Superior temporal gyrus (tissue), 1 donor: Measurements from ENCODE around the gene WDR33.
"Not testable (repeated sequence)": the region's sequence is repeated elsewhere in the genome, so short reads cannot be mapped to it uniquely, and the experiment has no call there.

ENCODE experiments used
- DNase-seq: peaks from one replicate; pipeline ENCODE4 v3.0.0-alpha.2; 2016; ENCODE audit errors: extremely low spot score

The WDR33 gene

DNA sequence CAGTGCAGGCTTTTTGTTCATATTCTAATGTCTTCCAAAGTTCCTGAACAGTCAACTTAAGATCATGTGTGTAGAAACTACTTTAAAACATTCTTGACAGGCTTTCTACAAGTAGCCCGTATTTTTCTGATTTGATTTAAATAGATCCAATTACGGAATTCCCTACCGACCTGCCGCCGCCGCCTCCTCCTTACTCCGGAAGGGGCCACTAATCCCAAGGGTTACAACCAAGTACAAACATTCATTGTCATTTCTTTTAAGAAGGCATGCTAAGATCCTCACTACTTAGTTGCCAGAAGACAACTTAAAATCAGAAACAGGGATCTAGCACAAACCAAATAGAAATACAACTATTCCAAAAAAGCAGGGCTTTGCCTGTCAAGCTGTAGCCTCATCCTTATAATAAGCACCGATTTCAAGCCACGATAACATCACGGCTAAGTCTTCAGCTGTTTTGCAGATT is 784 bp downstream of the WDR33 start:
- peak; percentile 11 for DNase-seq

DNA sequence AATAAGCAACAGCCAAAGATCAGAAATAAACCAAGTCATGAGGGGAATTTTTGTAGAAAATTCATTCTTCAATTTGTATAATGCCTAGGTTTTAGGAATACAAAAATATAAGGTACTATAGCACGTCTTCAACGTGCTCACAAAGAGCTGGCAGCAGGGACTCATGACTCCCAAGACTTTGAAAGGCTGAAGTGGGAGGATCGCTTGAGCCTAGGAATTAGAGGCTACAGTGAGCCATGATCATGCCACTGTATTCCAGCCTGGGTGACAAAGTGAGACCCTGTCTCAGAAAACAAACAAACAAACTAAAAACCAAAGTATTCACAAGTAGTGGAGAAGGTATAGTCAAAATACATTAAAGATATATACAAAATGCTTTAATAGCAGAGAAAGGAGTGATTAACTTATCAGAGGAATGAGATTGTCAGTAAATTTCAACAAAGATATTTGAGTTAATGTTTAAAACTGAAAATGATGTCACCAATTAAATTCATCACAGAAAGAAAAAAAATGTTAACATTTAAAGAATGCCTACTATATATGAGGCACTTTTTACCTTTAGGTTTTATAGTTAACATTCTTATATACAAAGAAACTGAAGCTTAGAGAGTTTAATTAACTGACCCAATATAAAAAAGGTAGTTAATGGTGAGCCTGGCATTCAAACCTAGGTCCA is 3.2 kb downstream of the WDR33 start:
- DNase-seq = no peak

- DNase-seq = not testable (repeated sequence)
Measured at GRCh38 chr2:127806860-127807259, 4.1 kb downstream of the WDR33 start.

- no peak for DNase-seq
Measured at GRCh38 chr2:127805491-127805890, 5.5 kb downstream of the WDR33 start.

- no peak for DNase-seq
Measured at GRCh38 chr2:127799926-127800325, 11.0 kb downstream of the WDR33 start.

- DNase-seq = no peak
Measured at GRCh38 chr2:127796389-127796788, 14.6 kb downstream of the WDR33 start.

DNA sequence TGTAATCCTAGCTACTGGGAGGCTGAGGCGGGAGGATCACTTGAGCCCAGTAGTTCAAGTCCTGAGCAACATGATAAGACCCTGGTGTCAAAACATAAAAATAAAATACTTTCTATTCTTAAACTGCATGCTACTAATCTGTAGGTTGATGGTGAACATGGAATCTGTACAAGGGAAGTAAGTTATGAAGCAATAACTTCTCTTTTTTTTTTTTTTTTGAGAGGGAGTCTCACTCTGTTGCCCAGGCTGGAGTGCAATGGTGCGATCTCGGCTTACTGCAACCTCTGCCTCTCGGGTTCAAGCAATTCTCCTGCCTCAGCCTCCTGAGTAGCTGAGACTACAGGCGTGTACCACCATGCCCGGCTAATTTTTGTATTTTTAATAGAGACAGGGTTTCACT is 16.1 kb downstream of the WDR33 start:
- DNase-seq = not testable (repeated sequence)

- DNase-seq = no peak
Measured at GRCh38 chr2:127792805-127793204, 18.2 kb downstream of the WDR33 start.

GRCh38 chr2:127790694-127791529 is 20.1 kb downstream of the WDR33 start:
- no peak for DNase-seq

DNA sequence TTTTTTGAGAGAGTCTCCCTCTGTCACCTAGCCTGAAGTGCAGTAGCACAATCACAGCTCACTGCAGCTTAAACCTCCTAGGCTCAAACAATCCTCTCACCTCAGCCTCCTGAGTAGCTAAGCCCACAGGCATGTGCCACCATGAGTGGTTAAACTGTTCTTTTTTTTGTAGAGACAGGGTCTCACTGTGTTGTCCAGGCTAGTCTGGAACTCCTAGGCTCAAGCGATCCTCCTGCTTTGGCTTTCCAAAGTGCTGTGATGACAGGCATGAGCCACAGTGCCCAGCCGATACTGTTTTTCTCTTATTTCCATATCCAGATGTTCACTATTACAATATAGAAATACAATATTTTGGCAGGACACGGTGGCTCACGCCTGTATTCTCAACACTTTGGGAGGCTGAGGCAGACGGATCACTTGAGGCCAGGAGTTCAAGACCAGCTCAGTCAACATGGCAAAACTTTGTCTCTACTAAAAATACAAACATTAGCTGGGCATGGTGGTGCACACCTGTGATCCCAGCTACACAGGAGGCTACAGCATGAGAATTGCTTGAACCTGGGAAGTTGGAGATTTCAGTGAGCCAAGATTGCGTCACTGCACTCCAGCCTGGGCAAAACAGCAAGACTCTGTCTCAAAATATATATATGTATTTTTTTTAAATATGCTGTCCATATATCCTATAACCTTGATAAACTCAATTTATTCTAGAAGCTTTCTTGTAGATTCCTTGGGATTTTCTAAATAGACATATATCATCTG is 24.7 kb downstream of the WDR33 start:
- no peak for DNase-seq

GRCh38 chr2:127784965-127785518 is 25.9 kb downstream of the WDR33 start:
- no peak for DNase-seq

GRCh38 chr2:127783101-127783500 is 27.9 kb downstream of the WDR33 start:
- no peak for DNase-seq

GRCh38 chr2:127778850-127779249 is 32.1 kb downstream of the WDR33 start:
- no peak for DNase-seq

GRCh38 chr2:127778447-127778846 is 32.5 kb downstream of the WDR33 start:
- DNase-seq = no peak

GRCh38 chr2:127776122-127776780 is 34.7 kb downstream of the WDR33 start:
- DNase-seq = no peak

- no peak for DNase-seq
Measured at GRCh38 chr2:127771756-127772155, 39.2 kb downstream of the WDR33 start.

GRCh38 chr2:127770973-127771735 is 39.8 kb downstream of the WDR33 start:
- DNase-seq = no peak

GRCh38 chr2:127770534-127770933 is 40.4 kb downstream of the WDR33 start:
- not testable (repeated sequence) for DNase-seq

DNA sequence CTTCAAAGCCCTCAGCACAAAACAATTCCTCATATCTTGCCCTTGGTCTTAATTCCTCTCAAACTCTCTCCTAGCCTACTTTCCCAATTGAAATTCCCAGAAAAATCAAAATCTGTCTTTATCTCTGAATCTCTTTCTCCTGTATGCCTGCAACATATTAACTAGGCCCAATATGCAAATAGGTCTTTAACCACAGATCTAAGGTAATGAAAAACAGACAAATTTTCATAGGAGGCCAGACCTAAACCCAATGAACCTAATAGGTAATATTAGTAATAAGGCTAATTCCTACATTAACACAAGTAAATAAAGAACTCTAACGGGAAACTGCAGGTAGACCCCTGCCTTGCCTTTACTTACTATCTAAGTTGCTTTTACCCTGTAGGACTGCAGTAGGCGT is 41.4 kb downstream of the WDR33 start:
- DNase-seq = no peak

GRCh38 chr2:127768775-127769479 is 42.0 kb downstream of the WDR33 start:
- DNase-seq = no peak
